WI38 (cell line): ENCODE data around the gene DYNLT3.

Experiments used
- H3K4me3 ChIP-seq: 2 replicates; pipeline ENCODE4 v1.5.1; 2011; ENCODE audit warnings: low read depth, mild to moderate bottlenecking, control low read depth, low read length
- TF ChIP-seq, protein P1 (sequence below): IDR thresholded peaks from 2 replicates; pipeline ENCODE4 v1.5.1; 2012; ENCODE audit warnings: low read depth, mild to moderate bottlenecking, control low read depth, low read length

The DYNLT3 gene

DNA sequence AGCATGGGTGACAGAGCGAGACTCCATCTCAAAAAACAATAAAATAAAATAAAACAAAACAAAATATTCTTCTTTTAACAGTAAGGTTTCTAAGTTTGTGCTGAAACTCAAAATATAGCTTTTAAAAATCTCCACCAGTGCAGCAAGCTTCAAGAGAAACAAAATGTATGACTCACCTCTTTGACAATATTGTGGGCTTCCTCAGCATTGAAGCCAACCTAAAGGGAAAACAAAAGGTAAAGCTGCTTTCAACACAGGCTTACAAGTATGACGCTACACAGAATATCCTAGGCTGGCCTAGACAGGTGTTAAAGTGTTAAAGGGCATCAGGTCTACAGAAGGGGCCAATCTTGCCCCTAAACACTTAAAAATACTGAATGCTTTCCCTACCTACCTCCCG, 1.2 kb downstream of the DYNLT3 start:
- peak overlapping the region; percentile 66 for H3K4me3 ChIP-seq

DNA sequence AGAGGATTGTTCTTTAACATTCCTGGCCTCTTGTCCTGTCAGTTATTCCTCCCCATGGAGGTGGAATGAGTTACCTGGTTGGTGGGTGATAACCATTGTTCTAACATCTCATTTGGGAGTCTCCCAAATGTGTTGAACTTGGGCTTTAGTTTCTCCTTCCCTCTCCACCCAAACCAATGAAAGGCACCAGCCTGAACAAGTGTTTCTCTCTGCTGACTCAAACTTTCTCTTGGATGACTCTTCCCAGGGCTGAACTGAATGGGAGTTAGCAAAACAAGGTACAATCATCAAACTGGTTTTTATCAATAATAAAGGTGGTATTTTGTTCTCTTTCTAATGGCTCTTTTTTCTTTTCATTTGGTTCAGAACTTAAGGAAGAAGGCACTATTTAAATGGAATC, 2.7 kb downstream of the DYNLT3 start:
- no peak overlapping the region for H3K4me3 ChIP-seq
- TF ChIP-seq, protein P1, sequence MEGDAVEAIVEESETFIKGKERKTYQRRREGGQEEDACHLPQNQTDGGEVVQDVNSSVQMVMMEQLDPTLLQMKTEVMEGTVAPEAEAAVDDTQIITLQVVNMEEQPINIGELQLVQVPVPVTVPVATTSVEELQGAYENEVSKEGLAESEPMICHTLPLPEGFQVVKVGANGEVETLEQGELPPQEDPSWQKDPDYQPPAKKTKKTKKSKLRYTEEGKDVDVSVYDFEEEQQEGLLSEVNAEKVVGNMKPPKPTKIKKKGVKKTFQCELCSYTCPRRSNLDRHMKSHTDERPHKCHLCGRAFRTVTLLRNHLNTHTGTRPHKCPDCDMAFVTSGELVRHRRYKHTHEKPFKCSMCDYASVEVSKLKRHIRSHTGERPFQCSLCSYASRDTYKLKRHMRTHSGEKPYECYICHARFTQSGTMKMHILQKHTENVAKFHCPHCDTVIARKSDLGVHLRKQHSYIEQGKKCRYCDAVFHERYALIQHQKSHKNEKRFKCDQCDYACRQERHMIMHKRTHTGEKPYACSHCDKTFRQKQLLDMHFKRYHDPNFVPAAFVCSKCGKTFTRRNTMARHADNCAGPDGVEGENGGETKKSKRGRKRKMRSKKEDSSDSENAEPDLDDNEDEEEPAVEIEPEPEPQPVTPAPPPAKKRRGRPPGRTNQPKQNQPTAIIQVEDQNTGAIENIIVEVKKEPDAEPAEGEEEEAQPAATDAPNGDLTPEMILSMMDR: no peak

More for the DNA sequence above, 1.2 kb downstream of the DYNLT3 start:
- TF ChIP-seq, protein P1: no peak

DNA sequence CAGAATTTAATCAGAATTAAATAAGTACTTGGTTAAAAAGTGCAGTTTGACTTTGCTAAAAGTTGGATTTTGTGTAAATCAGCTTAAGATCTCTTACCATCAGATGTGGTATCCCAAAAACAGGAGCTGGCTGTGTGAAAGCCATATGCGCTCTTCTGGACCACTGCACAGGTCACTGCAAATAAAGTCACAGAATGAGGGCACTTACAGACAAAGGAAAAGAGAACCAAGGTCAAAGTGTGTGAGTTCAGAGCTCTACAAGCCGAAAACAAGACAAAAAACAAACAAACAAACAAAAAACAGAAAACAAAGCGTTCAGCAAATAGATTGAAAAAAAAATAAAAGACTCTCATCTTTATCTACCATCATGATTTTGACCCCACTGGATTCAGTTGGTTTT, 6.4 kb downstream of the DYNLT3 start:
- H3K4me3 ChIP-seq: no peak overlapping the region
- TF ChIP-seq, protein P1: no peak

DNA sequence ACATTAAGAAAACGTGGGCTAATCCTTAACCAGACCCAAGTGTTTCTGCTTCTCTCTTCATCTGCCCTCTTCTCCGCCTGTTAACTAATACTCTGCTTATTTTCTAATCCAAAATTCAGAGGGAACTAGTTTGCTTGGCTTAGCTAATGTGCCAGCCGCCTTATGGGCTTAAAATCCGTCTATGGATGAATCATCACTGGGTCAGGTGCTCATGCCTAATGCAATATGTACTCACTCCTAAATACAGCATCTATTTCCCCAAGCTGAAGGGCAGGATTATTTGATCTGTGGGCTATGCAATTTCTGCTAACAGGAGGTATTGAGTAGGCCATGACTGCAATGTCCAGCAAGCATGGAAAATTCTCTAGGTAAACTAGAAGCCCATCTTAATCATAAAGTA, 12.4 kb downstream of the DYNLT3 start:
- TF ChIP-seq, protein P1: no peak
- H3K4me3 ChIP-seq: no peak overlapping the region

DNA sequence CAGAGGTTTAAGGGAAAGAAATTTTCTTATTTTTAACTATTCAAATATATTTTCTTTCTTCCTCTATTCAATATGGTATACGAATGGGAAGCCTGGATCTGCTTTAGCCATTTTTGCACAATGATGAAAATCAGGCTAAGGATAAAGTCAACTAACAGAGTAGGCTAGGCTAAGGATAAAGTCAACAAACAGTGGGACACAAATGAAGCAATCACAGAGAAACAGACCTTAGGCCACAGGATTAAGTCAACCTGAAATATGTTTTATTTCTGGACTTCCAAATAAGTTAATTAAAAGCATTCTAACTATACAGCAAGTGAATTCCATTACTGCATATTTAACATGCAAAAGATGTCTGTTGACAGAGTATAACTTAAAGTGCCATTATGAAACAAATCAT, 17.0 kb downstream of the DYNLT3 start:
- TF ChIP-seq, protein P1: no peak
- H3K4me3 ChIP-seq: no peak overlapping the region

DNA sequence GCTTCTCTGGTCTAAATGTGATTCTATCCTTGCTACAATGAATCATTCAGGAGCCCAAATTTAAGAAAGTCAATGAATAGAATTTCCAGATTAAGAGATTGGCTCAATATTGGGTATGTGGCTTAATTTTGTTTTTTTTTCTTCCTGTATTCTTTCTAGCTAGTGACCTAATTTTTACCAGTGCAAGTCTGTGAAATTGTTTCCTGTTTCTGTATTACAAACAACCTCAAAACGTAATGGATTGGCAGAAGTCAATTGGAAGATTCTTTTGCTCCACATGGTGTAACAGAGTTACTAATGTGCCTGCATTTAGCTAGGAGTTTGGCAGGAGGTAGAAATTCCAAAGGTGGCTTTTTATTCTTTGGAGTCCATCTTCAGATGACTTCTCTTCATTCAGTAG, 17.6 kb downstream of the DYNLT3 start:
- TF ChIP-seq, protein P1: no peak
- H3K4me3 ChIP-seq: no peak overlapping the region

DNA sequence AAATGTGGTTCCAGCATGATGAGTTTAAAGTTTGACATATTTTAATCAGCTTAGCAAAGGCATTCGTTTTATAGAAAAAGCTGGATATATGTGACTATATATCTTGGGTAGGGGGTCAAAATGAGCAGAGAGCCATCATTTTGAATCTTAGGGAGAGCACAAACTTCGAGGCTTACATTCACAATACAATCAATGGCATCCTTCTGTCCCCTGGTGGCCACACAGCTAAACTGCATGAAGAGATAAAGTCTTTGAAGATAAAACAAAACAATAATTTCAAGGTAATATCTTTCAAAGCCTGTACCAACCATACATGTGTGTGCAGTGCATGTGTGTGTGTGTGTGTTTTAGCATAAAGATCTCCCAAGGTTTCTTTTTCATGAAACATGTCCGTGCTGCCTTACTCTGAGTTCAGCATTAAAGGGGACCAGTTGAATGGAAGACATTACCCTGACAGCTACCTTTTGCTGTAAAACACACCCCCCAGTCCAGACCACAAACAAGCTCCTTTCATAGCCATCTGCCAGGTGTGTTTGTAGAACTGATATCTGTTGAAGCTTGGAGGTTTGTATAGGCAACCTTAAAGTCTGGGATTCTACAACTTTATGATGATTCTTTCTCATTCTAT, 22.0 kb downstream of the DYNLT3 start:
- TF ChIP-seq, protein P1: peak; percentile 73
- H3K4me3 ChIP-seq: no peak overlapping the region
